Activated naive CD8-positive, alpha-beta T cell treated with anti-CD3 and anti-CD28 coated beads, Interleukin-2, amount 50 U/mL, for 24 hours (primary cell): ENCODE data around the gene ATG16L1.

ENCODE experiments used
- ATAC-seq: fragments of 150-1000 bp; cut with Tn5 transposase; one replicate; pipeline ENCODE4 v1.10.0; 2021
- DNase-seq: peaks from one replicate; pipeline ENCODE4 v3.0.0; 2021
- H3K27ac Mint-ChIP-seq: one replicate; pipeline ENCODE4 v1.8.0; 2021; ENCODE audit warnings: mild to moderate bottlenecking, mixed read lengths
- H3K27me3 Mint-ChIP-seq: one replicate; pipeline ENCODE4 v1.8.0; 2021; ENCODE audit warnings: mixed read lengths
- H3K36me3 Mint-ChIP-seq: one replicate; pipeline ENCODE4 v1.8.0; 2021; ENCODE audit warnings: low read depth, mixed read lengths
- H3K4me1 Mint-ChIP-seq: one replicate; pipeline ENCODE4 v1.8.0; 2021; ENCODE audit warnings: mixed read lengths
- H3K4me3 Mint-ChIP-seq: one replicate; pipeline ENCODE4 v1.8.0; 2021; ENCODE audit warnings: mild to moderate bottlenecking, moderate library complexity, mixed read lengths
- H3K9me3 Mint-ChIP-seq: one replicate; pipeline ENCODE4 v1.8.0; 2021; ENCODE audit warnings: mixed read lengths

The ATG16L1 gene

DNA sequence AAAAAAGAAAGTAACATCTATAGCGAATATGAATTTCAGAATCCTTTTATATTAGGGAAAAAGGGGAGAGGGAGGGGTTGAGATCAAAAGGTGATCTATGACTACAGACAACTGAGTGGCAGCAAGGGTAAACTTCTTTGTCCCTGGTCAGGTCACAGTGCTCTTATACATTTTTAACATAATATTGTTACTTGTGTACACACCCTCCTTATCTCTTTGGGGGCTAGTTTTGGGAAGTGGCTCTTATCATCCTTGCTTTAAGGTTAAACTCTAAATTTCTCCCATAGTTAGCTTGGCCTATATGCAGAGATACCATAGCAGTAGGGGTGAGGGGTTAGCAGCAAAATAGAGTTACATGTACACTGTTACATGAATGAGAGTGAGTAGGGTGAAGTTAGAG, 31.6 kb upstream of the ATG16L1 start:
- no peaks in the 10 kb centered on the region for H3K4me1 Mint-ChIP-seq
- no peaks in the 10 kb centered on the region for H3K9me3 Mint-ChIP-seq
- H3K36me3 Mint-ChIP-seq, result no peaks in the 10 kb centered on the region
- H3K4me3 Mint-ChIP-seq, result no peak overlapping the region
- H3K27me3 Mint-ChIP-seq, result no peaks in the 10 kb centered on the region
- DNase-seq (no peak), ATAC-seq (no peak)
- no peak overlapping the region for H3K27ac Mint-ChIP-seq

DNA sequence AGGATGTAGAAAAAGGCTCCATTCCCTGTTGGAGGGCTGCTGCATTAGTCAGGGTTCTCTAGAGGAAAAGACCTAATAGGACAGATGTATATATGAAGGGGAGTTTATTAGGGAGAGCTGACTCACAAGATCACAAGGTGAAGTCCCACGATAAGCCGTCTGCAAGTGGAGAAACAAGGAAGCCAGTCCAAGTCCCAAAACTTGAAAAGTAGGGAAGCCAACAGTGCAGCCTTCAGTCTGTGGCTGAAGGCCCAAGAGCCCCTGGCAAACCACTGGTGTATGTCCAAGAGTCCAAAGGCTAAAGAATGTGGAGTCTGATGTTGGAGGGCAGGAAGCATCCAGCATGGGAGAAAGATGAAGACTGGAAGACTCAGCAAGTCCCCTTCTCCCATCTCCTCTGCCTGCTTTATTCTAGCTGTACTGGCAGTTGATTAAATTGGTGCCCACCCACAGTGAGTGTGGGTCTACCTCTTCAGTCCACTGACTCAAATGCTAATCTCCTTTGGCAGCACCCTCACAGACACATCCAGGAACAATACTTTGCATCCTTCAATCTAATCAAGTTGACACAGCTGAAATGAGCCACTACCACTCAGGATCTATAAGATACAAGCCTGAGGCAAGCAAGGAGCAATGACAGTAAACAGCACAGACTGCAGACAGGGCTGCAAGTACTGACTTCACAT, 30.0 kb upstream of the ATG16L1 start:
- Mint-ChIP-seq H3K9me3 (no peaks in the 10 kb centered on the region), H3K4me1 (no peaks in the 10 kb centered on the region), H3K36me3 (no peaks in the 10 kb centered on the region), H3K27me3 (no peaks in the 10 kb centered on the region), H3K27ac (no peak overlapping the region), H3K4me3 (no peak overlapping the region)
- ATAC-seq (no peak), DNase-seq (no peak)

DNA sequence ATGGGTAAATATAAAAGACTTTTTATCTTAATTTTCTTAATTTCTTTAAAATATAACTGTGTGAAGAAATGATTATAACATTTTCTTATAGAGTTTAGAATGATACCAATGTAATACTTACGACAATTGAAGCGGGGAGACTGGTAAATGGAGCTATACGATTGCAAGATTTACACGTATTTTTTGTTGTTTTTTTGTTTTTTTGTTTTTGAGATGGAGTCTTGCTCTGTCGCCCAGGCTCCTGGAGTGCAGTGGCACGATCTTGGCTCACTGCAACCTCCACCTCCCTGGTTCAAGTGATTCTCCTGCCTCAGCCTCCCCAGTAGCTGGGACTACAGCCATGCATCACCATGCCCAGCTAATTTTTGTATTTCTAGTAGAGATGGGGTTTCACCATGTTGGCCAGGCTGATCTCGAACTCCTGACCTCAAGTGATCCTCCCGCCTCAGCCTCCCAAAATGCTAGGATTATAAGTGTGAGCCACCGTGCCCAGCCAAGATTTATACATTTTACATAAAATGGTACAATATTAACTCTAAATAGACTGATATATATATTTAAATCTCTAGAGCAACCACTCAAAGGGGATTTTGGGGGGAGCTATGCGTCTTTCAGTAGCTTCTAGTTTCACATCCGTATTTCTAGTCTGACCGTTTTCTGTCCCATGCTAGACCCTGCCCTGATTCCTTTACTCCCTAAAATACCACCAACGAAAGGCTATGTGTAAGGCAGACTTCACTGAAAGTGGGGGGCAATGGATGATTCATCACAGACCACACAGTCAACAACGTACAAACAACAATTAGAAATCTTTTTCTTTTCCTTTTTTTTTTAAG, 28.2 kb upstream of the ATG16L1 start:
- H3K27ac Mint-ChIP-seq, result no peak overlapping the region
- H3K36me3 Mint-ChIP-seq, result no peaks in the 10 kb centered on the region
- H3K4me3 Mint-ChIP-seq, result no peak overlapping the region
- H3K9me3 Mint-ChIP-seq, result no peaks in the 10 kb centered on the region
- H3K27me3 Mint-ChIP-seq, result no peaks in the 10 kb centered on the region
- DNase-seq (no peak), ATAC-seq (no peak)
- H3K4me1 Mint-ChIP-seq, result no peaks in the 10 kb centered on the region

DNA sequence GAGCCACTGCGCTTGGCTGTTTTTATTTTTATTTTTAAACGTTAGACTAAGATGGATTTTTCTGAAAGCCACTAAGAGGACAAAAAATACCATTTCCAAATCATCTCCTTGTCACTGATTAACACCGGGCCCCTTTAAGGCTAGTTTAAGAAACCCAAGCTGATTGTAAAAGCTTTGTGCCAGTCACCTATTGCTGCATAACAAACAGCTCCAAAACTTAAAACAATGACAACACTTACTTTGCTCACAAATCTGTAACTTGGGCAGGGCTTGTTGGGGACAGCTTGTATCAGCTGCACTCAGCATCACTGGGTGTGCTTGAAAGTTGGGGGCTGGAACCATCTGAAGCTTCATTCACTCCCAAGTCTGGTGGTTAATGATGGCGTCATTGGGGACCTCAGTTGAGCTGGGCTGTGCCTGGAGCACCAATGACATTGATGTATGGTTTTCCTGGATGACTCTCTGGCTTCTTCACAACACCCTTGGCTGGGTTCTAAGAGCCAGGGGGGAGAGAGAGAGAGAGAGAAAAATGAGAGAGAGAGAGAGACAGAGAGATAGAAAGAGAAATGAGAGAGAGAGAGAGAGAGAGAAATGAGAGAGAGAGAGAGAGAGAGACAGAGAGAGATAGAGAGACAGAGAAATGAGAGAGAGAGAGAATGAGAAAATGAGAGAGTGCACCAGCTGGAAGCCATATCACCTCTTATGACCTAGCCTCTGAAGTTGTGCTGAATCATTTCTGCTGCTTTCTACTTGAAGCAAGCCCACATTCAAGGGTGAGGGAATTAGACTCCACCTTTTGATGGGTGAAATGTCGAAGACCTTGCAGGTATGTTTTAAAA, 26.0 kb upstream of the ATG16L1 start:
- ATAC-seq (no peak), DNase-seq (no peak)
- Mint-ChIP-seq H3K36me3 (no peaks in the 10 kb centered on the region), H3K27me3 (no peaks in the 10 kb centered on the region), H3K27ac (no peak overlapping the region), H3K4me3 (no peak overlapping the region), H3K4me1 (peaks cover 14% of the 10 kb centered on the region), H3K9me3 (no peaks in the 10 kb centered on the region)

- ATAC-seq (no peak), DNase-seq (no peak)
- Mint-ChIP-seq H3K4me3 (no peak overlapping the region), H3K27me3 (no peaks in the 10 kb centered on the region), H3K9me3 (no peaks in the 10 kb centered on the region), H3K4me1 (peaks cover 24% of the 10 kb centered on the region), H3K36me3 (no peaks in the 10 kb centered on the region), H3K27ac (no peak overlapping the region)
These were observed 24.9 kb upstream of the ATG16L1 start for GRCh38 chr2:233226511-233227031.

GRCh38 chr2:233227346-233227978, 24.0 kb upstream of the ATG16L1 start:
- ATAC-seq, result no peak
- H3K4me3 Mint-ChIP-seq, result no peak overlapping the region
- no peak for DNase-seq
- H3K27me3 Mint-ChIP-seq, result no peaks in the 10 kb centered on the region
- H3K36me3 Mint-ChIP-seq, result no peaks in the 10 kb centered on the region
- no peak overlapping the region for H3K27ac Mint-ChIP-seq
- H3K4me1 Mint-ChIP-seq, result peaks cover 27% of the 10 kb centered on the region
- no peaks in the 10 kb centered on the region for H3K9me3 Mint-ChIP-seq

DNA sequence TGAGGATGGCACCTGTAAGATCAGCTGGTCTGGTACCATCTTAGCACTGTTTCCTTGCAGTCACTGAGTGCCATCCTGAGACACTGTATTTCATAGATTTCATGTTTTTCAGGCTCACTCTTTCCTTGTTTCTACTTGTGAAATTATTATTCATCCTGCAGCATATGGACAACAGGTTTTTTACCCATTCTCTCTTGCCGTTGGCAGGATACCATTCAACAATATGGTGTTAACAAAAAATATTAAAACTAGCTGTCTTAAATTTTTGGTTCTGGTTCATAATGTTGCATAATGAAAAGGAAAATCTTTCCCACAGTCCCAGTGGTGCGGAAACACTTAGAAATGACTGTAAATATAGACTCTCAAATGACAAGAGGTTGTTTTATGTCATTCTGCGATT, 23.1 kb upstream of the ATG16L1 start:
- H3K27me3 Mint-ChIP-seq, result no peaks in the 10 kb centered on the region
- DNase-seq, result no peak
- no peak overlapping the region for H3K27ac Mint-ChIP-seq
- no peak overlapping the region for H3K4me3 Mint-ChIP-seq
- ATAC-seq, result no peak
- H3K36me3 Mint-ChIP-seq, result no peaks in the 10 kb centered on the region
- peaks cover 33% of the 10 kb centered on the region for H3K4me1 Mint-ChIP-seq
- H3K9me3 Mint-ChIP-seq, result no peaks in the 10 kb centered on the region

DNA sequence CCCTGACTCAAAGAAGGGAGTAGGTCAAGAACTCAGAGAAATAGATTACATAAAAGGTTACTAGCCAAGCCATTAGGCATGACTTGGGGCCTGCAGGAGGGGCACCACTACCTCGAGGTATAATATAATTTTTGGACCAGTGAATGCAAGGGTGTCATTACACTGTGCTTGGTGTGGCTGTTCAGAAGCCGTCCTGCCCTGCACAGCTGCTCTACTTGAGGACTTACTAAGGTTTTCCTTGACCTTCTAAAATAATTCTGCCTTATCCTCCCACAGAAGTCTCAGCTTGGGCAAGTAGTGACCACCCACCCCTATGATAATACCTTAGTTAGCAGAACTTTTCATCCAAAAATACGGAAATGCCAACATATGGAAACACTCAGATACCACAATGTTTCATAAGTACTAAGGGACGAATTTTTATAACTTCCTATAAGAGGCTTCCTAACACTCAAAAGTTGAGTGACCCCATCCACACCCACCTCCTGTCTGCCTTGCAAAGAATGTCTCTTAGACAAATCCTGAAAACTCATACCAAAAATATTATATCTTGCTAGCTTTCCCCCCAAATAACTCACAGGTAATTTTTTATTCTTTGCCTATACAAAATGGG, 17.7 kb upstream of the ATG16L1 start:
- DNase-seq (no peak), ATAC-seq (peak; percentile 71)
- no peaks in the 10 kb centered on the region for H3K36me3 Mint-ChIP-seq
- H3K4me3 Mint-ChIP-seq, result peak overlapping the region; percentile 13
- peaks cover 59% of the 10 kb centered on the region for H3K4me1 Mint-ChIP-seq
- H3K27me3 Mint-ChIP-seq, result no peaks in the 10 kb centered on the region
- H3K27ac Mint-ChIP-seq, result peak overlapping the region; percentile 77
- no peaks in the 10 kb centered on the region for H3K9me3 Mint-ChIP-seq

DNA sequence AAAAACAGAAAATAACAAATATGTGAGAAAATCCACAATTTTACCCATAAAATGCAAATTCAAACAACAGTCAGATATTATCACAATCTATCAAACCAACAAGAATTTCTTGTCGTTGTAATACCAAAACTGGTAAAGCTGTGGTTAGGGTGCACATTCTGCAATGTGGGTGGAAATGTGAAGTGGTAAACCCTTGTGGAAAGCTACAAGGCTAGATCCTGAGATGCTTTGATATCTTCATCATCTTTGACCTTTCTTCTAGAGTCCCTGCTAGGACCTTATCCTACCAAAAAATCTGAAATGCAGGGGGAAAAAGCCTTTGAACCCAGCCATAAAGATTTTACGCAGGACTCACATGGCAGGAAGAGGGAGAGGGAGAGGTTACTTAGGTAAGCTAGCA, 17.2 kb upstream of the ATG16L1 start:
- Mint-ChIP-seq H3K27me3 (no peaks in the 10 kb centered on the region), H3K27ac (peak overlapping the region; percentile 77), H3K4me3 (peak overlapping the region; percentile 13), H3K9me3 (no peaks in the 10 kb centered on the region), H3K4me1 (peaks cover 60% of the 10 kb centered on the region), H3K36me3 (no peaks in the 10 kb centered on the region)
- ATAC-seq (peak; percentile 71), DNase-seq (no peak)

GRCh38 chr2:233234996-233235395, 16.5 kb upstream of the ATG16L1 start:
- no peaks in the 10 kb centered on the region for H3K9me3 Mint-ChIP-seq
- ATAC-seq (no peak), DNase-seq (no peak)
- H3K4me1 Mint-ChIP-seq, result peaks cover 63% of the 10 kb centered on the region
- no peaks in the 10 kb centered on the region for H3K27me3 Mint-ChIP-seq
- H3K4me3 Mint-ChIP-seq, result no peak overlapping the region
- H3K27ac Mint-ChIP-seq, result peak overlapping the region; percentile 77
- H3K36me3 Mint-ChIP-seq, result no peaks in the 10 kb centered on the region

DNA sequence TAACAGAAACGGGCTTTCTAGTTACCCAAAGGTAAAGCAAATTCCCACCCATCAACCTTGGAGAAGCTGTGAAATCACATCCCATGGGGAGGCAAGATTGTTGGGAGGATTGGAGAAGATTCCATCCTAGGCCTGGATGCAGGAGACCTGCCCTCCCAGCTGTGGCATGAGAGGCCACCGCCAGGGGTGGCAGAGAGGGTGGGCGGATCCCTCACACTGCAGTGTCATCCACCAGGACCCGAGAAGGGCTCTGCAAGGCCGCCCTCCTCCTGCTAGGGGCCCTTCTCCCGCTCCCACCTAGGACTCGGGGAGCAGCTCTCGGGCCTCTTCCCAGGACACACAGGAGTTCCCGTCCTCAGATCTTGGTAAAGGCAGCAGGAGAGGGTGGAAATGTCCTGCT, 15.5 kb upstream of the ATG16L1 start:
- Mint-ChIP-seq H3K4me1 (peaks cover 62% of the 10 kb centered on the region), H3K9me3 (no peaks in the 10 kb centered on the region), H3K36me3 (no peaks in the 10 kb centered on the region), H3K4me3 (no peak overlapping the region), H3K27ac (no peak overlapping the region), H3K27me3 (no peaks in the 10 kb centered on the region)
- no peak for ATAC-seq
- no peak for DNase-seq

- Mint-ChIP-seq H3K36me3 (no peaks in the 10 kb centered on the region), H3K4me1 (peaks cover 66% of the 10 kb centered on the region), H3K27ac (no peak overlapping the region), H3K4me3 (no peak overlapping the region), H3K9me3 (no peaks in the 10 kb centered on the region), H3K27me3 (no peaks in the 10 kb centered on the region)
- ATAC-seq (no peak), DNase-seq (no peak)
These were observed 14.5 kb upstream of the ATG16L1 start for GRCh38 chr2:233236820-233237589.

DNA sequence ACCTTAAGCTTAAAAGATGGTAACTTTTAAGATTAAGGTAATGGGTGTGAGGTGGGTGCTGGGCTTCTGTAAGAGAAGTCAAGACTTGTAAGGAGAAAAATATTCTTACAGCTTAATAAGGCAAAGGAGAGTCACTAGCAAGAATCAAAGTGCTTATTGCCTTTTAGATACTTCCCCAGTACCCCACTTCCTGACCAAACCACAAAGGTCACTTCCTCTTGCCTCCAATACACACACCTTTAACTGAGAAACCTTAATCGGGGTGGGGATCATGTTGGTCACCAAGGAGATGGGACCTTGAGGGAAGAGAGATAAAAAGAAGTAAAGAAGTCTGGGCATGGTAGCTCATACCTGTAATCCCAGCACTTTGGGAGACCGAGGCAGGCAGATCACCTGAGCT, 10.6 kb upstream of the ATG16L1 start:
- peak; percentile 66 for ATAC-seq
- peak overlapping the region; percentile 39 for H3K4me3 Mint-ChIP-seq

More for the DNA sequence above, 10.6 kb upstream of the ATG16L1 start:
- DNase-seq, result peak; percentile 28
- H3K9me3 Mint-ChIP-seq, result no peaks in the 10 kb centered on the region
- H3K36me3 Mint-ChIP-seq, result no peaks in the 10 kb centered on the region
- H3K27ac Mint-ChIP-seq, result peak overlapping the region; percentile 71
- H3K4me1 Mint-ChIP-seq, result peaks cover 55% of the 10 kb centered on the region
- no peaks in the 10 kb centered on the region for H3K27me3 Mint-ChIP-seq
